ENCODE measurements around the gene SMPD2.

- TF ChIP-seq MAX (CRISPR knock-in tag; IDR thresholded peaks at IDR 0.05) (no peak), SMC3 (conservative IDR thresholded peaks at IDR 0.05; ENCODE audit: insufficient read depth, low read depth, low read length) (no peak), IRF2 (CRISPR knock-in tag; IDR thresholded peaks at IDR 0.05) (no peak), ZNF280B (CRISPR knock-in tag; IDR thresholded peaks at IDR 0.05) (no peak), CTCF (IDR thresholded peaks at IDR 0.05 in 2 of 3, conservative IDR thresholded peaks at IDR 0.05 in 1 of 3; ENCODE audit: insufficient read depth in 2 of 3, low read depth in 1 of 3, low read length in 3 of 3) (no peak), E2F6 (IDR thresholded peaks at IDR 0.05; ENCODE audit: borderline replicate concordance in 1 of 2, extremely low read depth in 1 of 2, insufficient read depth in 1 of 2, insufficient read length in 1 of 2, low read depth in 1 of 2, low read length in 1 of 2, poor library complexity in 1 of 2, severe bottlenecking in 1 of 2) (no peak), CBFB (CRISPR knock-in tag; IDR thresholded peaks at IDR 0.05) (no peak), CTBP1 (IDR thresholded peaks at IDR 0.05; ENCODE audit: borderline replicate concordance) (no peak), HDAC2 (IDR thresholded peaks at IDR 0.05) (no peak), KAT7 (CRISPR knock-in tag; IDR thresholded peaks at IDR 0.05; ENCODE audit: borderline replicate concordance) (no peak), REST (IDR thresholded peaks at IDR 0.05; ENCODE audit: borderline replicate concordance) (no peak), REST (CRISPR knock-in tag; IDR thresholded peaks at IDR 0.05; ENCODE audit: low read depth) (no peak), EP300 (IDR thresholded peaks at IDR 0.05; ENCODE audit: low read length) (no peak)
These were observed 43.2 kb downstream of the SMPD2 start for GRCh38 chr6:109483735-109484057.
